Upper lobe of right lung (tissue), 1 donor: ENCODE results near the gene VPS13D. TPM values are rescaled to one million over a fixed set of nuclear protein-coding genes. Genes with fewer than 3 reads are reported as not detected.
A peak's percentile ranks its signal among the peaks of the same experiment; 100 is the strongest.

ENCODE experiments used
- ATAC-seq: fragments of 200-7000 bp; cut with Tn5 transposase; one replicate; pipeline ENCODE4 v1.9.1; 2020; ENCODE audit warnings: mild to moderate bottlenecking, moderate library complexity
- DNase-seq: peaks from one replicate; pipeline ENCODE4 v3.0.0-alpha.2; 2020
- H3K27ac ChIP-seq: fragments of 200-600 bp; one replicate; pipeline ENCODE4 v1.8.0; 2022
- H3K27me3 ChIP-seq: fragments of 200-600 bp; one replicate; pipeline ENCODE4 v1.8.0; 2022; ENCODE audit warnings: mild to moderate bottlenecking
- H3K36me3 ChIP-seq: fragments of 200-600 bp; one replicate; pipeline ENCODE4 v1.8.0; 2022
- H3K4me1 ChIP-seq: fragments of 200-600 bp; one replicate; pipeline ENCODE4 v1.8.0; 2022
- H3K4me3 ChIP-seq: fragments of 200-600 bp; one replicate; pipeline ENCODE4 v1.8.0; 2022; ENCODE audit warnings: mild to moderate bottlenecking
- H3K9me3 ChIP-seq: fragments of 200-600 bp; one replicate; pipeline ENCODE4 v1.8.0; 2022
- intact Hi-C: fragments of 100-400 bp; cut with DNase I; formaldehyde crosslinking; loops from one replicate; pipeline ENCODE4 v1.11.0; 2022
- total RNA-seq: library from RNA; stranded (reverse); fragmentation: NEBNext Ultra II Directional; extraction: Animal tissue kit (Norgen Biotek cat#: 25700); gene quantifications from one replicate; pipeline ENCODE4 v1.2.1, GENCODE V29; 2021
- TF ChIP-seq, protein P1 (sequence below): fragments of 200-600 bp; IDR thresholded peaks from one replicate; pipeline ENCODE4 v1.8.0; 2022; ENCODE audit warnings: antibody characterized with exemption
- donor health status: DM: no; HTN: yes; CAD: no; lungs with severe emphysema.

Gene VPS13D
- total RNA-seq, 1 donor from 2014 or later = 74.7 TPM

DNA sequence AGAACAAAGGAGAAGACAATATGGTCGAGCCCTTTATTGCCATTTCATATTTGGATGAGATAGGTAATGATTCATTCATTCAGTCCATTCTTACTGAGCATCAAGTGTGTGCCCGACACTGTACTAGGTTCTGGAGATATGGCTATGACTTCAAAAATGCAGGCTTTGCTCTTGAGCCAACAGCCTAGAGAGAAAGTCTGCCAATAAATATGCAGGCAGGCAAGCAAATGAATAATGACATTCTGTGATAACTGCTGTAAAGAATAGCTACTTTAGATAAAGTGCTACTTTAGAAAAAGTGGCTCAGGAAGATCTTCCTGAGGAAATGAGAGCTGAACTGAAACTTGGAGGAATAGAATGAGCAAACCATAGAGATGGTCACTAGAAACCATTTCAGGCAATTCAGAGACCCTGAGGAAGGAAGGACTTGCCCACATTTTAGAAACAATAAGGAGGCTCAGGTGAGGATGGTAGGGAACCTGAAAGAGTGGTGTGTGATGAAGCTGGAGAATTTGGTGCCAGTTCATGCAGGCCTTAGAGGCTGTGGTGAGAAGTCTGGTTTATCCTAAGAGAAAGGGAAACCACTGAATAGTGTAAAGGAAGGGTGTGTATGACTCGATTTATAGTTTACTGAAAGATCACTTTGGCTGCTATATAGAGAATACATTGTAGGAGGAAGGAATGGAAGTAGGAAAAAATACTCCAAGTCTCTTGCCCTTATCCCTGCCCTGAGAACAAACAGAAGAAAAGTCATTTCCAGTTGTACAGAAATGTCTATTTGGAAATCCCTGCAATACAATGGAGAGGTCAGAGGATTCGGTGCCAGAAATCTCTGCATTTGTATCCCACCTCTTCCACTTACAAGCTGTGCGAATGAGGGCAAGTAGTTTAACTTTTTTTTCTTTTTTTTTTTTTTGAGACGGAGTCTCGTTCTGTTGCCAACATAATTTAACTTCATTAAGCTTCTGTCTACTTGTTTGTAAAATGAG is 167.9 kb downstream of the VPS13D start:
- H3K36me3 ChIP-seq = peaks cover 22% of the 10 kb centered on the region
- TF ChIP-seq, protein P1, sequence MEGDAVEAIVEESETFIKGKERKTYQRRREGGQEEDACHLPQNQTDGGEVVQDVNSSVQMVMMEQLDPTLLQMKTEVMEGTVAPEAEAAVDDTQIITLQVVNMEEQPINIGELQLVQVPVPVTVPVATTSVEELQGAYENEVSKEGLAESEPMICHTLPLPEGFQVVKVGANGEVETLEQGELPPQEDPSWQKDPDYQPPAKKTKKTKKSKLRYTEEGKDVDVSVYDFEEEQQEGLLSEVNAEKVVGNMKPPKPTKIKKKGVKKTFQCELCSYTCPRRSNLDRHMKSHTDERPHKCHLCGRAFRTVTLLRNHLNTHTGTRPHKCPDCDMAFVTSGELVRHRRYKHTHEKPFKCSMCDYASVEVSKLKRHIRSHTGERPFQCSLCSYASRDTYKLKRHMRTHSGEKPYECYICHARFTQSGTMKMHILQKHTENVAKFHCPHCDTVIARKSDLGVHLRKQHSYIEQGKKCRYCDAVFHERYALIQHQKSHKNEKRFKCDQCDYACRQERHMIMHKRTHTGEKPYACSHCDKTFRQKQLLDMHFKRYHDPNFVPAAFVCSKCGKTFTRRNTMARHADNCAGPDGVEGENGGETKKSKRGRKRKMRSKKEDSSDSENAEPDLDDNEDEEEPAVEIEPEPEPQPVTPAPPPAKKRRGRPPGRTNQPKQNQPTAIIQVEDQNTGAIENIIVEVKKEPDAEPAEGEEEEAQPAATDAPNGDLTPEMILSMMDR = no peak
- no peaks in the 10 kb centered on the region for H3K27me3 ChIP-seq
- H3K4me1 ChIP-seq = peaks cover 7% of the 10 kb centered on the region
- no peak overlapping the region for H3K27ac ChIP-seq
- ATAC-seq (no peak), DNase-seq (no peak)
- H3K4me3 ChIP-seq = no peak overlapping the region
- intact Hi-C loops = no loop called here
- H3K9me3 ChIP-seq = no peaks in the 10 kb centered on the region

DNA sequence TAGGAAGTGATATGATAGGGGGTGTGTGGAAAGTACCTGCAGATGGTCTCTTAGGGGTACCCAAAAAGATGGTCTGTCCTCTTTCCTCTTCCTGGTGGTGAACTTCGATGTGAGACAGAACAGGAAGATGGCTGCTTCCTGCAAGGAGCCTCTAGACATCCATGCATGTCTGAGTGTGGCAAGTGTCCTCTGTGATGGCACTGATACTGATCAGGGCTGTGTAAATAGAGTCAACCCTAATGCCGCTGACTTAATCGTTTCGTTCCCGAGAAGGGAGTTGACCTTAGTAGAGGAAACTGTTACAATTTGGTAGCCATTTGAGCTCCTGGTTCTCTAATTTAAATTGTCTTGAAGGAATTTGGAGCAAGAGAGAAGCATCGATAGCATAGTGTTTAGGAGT is 168.6 kb downstream of the VPS13D start:
- Histone ChIP-seq H3K36me3 (peaks cover 29% of the 10 kb centered on the region), H3K4me3 (no peak overlapping the region), H3K9me3 (no peaks in the 10 kb centered on the region), H3K27ac (no peak overlapping the region), H3K27me3 (no peaks in the 10 kb centered on the region), H3K4me1 (peaks cover 7% of the 10 kb centered on the region)
- ATAC-seq = peak; percentile 27
- TF ChIP-seq, protein P1 = no peak
- intact Hi-C loops = no loop called here
- no peak for DNase-seq

DNA sequence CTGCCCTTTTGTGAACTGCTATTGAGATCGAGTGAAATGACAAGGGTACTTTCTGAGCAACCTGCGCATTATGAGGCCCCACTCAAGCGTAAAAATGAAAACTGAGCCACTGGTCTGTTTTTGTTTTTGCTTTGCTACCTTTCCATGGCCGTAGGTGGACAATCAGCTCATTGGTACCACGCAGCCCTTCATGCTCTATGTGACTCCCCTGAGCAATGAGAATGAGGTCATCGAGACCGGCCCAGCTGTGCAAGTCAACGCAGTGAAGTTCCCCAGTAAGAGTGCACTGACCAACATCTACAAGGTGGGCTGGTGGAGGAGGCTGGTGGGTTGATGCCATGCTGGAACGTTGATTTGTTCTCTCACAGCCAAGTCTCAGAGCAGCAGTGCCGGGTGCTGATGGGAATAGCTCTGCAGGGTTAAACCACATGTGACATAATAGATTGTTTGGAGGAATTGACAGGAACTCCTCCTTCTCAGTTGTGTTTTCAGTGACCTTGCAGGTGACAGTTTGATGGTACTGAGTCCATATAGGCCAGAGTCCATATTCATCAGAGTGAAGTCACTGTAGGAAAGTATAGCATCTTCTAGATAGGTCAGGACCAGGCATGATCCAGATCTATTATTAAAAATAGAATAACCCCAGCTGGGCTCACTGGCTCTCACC is 170.3 kb downstream of the VPS13D start:
- H3K27ac ChIP-seq = no peak overlapping the region
- TF ChIP-seq, protein P1 = no peak
- ATAC-seq (no peak), DNase-seq (no peak)
- H3K36me3 ChIP-seq = peaks cover 46% of the 10 kb centered on the region
- no peaks in the 10 kb centered on the region for H3K9me3 ChIP-seq
- H3K4me3 ChIP-seq = no peak overlapping the region
- peaks cover 13% of the 10 kb centered on the region for H3K4me1 ChIP-seq
- intact Hi-C loops = no loop called here
- no peaks in the 10 kb centered on the region for H3K27me3 ChIP-seq

DNA sequence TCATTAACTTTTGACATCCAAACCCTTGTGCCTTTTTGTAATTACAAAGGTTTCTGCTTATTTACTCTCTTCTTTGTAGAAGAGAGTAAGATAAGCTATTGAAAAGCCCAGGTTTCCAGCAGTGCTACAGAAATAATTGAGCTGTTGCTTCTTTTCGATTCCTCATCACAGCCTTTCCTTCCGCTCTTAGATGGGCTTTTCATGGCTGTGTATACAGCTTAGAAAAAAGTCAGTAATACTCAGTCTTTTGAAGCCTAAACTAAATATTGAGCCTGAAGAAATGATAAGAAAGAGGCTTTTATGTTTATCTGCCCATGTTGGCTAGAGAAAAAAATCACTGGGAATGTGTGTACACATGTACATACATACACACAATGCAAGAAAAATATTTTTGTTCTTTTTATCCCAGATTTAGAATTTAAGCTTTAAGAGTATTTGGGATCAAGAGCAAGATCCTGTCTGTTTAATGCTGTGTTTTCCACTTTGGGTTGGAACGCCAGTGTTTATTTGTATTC is 172.4 kb downstream of the VPS13D start:
- TF ChIP-seq, protein P1 = no peak
- no peak overlapping the region for H3K27ac ChIP-seq
- DNase-seq (no peak), ATAC-seq (no peak)
- peaks cover 47% of the 10 kb centered on the region for H3K36me3 ChIP-seq
- H3K4me3 ChIP-seq = no peak overlapping the region
- peaks cover 34% of the 10 kb centered on the region for H3K4me1 ChIP-seq
- no peaks in the 10 kb centered on the region for H3K9me3 ChIP-seq
- no peaks in the 10 kb centered on the region for H3K27me3 ChIP-seq
- intact Hi-C loops = no loop called here

DNA sequence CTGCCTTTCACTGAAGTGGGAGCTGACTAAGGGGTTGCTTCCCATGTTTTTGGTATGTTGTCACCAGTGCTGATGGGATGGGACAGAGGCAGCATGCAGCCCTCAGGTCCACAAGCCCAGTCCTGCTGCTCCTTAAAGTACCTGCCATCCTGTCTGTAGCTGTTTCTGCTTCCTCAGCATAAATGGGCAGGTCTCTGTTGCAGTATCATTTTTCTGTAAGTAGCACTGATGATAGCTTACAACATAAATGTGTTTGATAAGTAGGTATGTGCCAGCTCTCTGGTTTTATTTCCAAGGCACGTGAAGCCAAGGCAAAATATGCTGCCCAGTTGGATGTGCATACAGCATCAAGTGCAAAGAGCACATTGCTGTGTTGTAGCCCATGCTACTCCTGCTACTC is 173.0 kb downstream of the VPS13D start:
- intact Hi-C loops = no loop called here
- ATAC-seq (no peak), DNase-seq (no peak)
- Histone ChIP-seq H3K27ac (no peak overlapping the region), H3K4me1 (peaks cover 37% of the 10 kb centered on the region), H3K36me3 (peaks cover 47% of the 10 kb centered on the region), H3K4me3 (no peak overlapping the region), H3K27me3 (no peaks in the 10 kb centered on the region), H3K9me3 (no peaks in the 10 kb centered on the region)
- TF ChIP-seq, protein P1 = no peak
